Erythroblast (primary cell): ENCODE data around the gene SORL1-AS1.
"Not testable (repeated sequence)": the region's sequence is repeated elsewhere in the genome, so short reads cannot be mapped to it uniquely, and the experiment has no call there.

Source experiments
- GATA1 ChIP-seq: IDR thresholded peaks from 2 replicates; pipeline ENCODE4 v1.6.1; 2011; ENCODE audit warnings: low read depth, mild to moderate bottlenecking, control low read depth, low read length, moderate library complexity
- POLR2A ChIP-seq: IDR thresholded peaks from 2 replicates; pipeline ENCODE4 v1.6.1; 2011; ENCODE audit warnings: mild to moderate bottlenecking, low read length

GRCh38 chr11:121411330-121411729 lies 41.4 kb downstream of the SORL1-AS1 start:
- not testable (repeated sequence) for TF ChIP-seq POLR2A, GATA1
